Measurements from ENCODE around the gene RPS6KA4.
"Not testable (repeated sequence)": the region's sequence is repeated elsewhere in the genome, so short reads cannot be mapped to it uniquely, and the experiment has no call there.

- TF ChIP-seq POLR2A, POLR2AphosphoS5 (IDR thresholded peaks at IDR 0.05; ENCODE audit: low read depth, low read length): not testable (repeated sequence)
Measured at GRCh38 chr11:64323984-64324383, 35.0 kb upstream of the RPS6KA4 start.
